Bronchial epithelial cell (primary cell): ENCODE results near the gene CTTNBP2NL. TPM values are rescaled to one million over a fixed set of nuclear protein-coding genes. Genes with fewer than 3 reads are reported as not detected.

ENCODE experiments used
- DNase-seq: peaks from one replicate; pipeline ENCODE4 v3.0.0-alpha.2; 2010; ENCODE audit warnings: low read depth
- FAIRE-seq: peaks from 2 replicates; lab custom pipeline; 2011; peaks lifted over from hg19 to GRCh38; lab: Jason Lieb, UNC
- H3K27me3 ChIP-seq: 2 replicates; pipeline ENCODE4 v1.5.1; 2011; ENCODE audit warnings: low read length; ENCODE audit not compliant: control insufficient read depth, insufficient read depth
- H3K36me3 ChIP-seq: 2 replicates; pipeline ENCODE4 v1.5.1; 2011; ENCODE audit warnings: low read length; ENCODE audit not compliant: control insufficient read depth, insufficient read depth
- H3K4me3 ChIP-seq: 2 replicates; pipeline ENCODE4 v1.5.1; 2011; ENCODE audit warnings: mild to moderate bottlenecking, low read depth, low read length, control low read depth
- total RNA-seq: library from RNA; depleted of rRNA; stranded (reverse); fragments of >200 nt; gene quantifications from 2 replicates; pipeline ENCODE4 v1.2.1, GENCODE V29; 2014
- TF ChIP-seq, protein P1 (sequence below): IDR thresholded peaks from 2 replicates; pipeline ENCODE4 v1.5.1; 2011; ENCODE audit warnings: mild to moderate bottlenecking, moderate library complexity, low read length, control low read depth, inconsistent platforms; ENCODE audit not compliant: insufficient read depth, severe bottlenecking

The CTTNBP2NL gene, protein sequence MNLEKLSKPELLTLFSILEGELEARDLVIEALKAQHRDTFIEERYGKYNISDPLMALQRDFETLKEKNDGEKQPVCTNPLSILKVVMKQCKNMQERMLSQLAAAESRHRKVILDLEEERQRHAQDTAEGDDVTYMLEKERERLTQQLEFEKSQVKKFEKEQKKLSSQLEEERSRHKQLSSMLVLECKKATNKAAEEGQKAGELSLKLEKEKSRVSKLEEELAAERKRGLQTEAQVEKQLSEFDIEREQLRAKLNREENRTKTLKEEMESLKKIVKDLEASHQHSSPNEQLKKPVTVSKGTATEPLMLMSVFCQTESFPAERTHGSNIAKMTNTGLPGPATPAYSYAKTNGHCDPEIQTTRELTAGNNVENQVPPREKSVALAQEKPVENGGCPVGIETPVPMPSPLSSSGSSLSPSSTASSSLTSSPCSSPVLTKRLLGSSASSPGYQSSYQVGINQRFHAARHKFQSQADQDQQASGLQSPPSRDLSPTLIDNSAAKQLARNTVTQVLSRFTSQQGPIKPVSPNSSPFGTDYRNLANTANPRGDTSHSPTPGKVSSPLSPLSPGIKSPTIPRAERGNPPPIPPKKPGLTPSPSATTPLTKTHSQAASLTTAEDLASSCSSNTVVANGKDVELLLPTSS
- 5.3 and 9.5 TPM in 2 replicates for total RNA-seq

DNA sequence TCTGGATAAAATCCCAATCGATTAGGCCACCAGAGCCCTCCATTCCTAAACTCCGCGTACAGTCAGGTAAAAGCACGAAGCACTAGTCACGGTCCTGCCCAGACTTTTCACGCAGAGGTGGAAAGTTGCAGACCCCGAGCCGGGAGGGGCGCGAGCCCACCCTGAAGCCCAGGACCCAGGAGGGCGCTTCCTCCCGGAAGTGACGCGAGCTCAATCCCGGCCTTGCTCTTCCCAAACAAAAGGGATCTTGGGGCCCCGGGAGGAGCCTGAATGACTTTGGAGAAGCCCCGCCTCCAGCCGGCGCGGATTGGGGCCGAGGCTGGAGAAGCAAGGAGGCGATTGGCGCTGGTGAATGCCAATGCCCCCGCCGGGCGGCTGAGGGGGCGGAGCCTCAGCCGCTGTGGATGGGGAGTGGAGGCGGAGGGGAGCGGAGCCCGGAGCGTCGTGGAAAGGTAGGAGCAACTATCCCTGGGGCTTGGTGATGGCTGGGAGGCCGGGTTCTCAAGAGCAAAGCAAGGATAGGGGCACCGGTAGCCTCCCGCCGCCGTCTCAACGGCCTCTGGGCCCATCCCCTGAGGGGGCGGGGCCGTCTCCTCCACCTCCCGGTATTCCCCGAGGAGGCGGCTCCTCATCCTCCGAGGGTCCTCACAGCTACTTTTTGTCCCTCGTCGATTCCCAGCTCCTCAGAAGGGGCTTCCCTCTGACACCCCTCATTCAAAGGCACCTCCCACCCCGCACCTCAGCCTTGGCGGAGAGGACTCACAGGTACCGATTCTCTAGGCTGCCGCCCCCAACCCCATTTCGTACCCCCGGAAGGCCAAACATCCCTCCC is at the start of gene CTTNBP2NL:
Gene CTTNBP2NL (plus strand): TSS at position 394 of the 832 bp plus-strand sequence. CDS start 19,952 bp downstream, outside the sequence.
- DNase-seq = peak; percentile 82
- H3K27me3 ChIP-seq = no peaks in the 10 kb centered on the region
- peak within 1 kb of the TSS; percentile 93 for H3K4me3 ChIP-seq
- TF ChIP-seq, protein P1, sequence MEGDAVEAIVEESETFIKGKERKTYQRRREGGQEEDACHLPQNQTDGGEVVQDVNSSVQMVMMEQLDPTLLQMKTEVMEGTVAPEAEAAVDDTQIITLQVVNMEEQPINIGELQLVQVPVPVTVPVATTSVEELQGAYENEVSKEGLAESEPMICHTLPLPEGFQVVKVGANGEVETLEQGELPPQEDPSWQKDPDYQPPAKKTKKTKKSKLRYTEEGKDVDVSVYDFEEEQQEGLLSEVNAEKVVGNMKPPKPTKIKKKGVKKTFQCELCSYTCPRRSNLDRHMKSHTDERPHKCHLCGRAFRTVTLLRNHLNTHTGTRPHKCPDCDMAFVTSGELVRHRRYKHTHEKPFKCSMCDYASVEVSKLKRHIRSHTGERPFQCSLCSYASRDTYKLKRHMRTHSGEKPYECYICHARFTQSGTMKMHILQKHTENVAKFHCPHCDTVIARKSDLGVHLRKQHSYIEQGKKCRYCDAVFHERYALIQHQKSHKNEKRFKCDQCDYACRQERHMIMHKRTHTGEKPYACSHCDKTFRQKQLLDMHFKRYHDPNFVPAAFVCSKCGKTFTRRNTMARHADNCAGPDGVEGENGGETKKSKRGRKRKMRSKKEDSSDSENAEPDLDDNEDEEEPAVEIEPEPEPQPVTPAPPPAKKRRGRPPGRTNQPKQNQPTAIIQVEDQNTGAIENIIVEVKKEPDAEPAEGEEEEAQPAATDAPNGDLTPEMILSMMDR = no peak
- H3K36me3 ChIP-seq = no peaks in the 10 kb centered on the region
- no peak for FAIRE-seq

DNA sequence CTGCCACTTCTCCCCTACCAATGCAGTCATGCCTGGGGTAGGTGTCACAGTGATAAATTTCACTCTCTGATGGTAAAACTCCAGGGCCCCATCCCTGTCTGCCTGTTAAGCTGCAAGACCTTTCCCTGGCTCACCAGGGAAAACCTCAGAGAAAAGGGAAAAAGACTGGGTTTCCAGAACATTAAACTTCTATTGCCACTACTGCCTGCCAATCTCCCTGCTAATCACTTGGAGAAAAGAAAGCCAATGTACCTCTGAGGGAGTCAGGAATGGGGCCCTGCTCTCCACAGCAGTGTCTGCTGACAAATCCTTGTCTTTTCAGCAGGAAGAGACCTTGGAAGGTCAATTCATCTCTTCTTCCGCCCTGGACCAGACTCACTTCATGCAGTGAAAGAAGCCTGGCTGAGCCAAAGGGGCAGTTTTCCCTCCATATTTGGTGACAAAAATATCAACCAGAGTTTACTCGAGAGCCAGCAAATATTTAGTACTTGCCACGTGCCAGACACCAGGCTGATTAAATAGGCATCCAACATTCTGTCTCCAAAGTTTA is 49.1 kb upstream of the CTTNBP2NL start:
- Histone ChIP-seq H3K27me3 (peaks cover 13% of the 10 kb centered on the region), H3K36me3 (no peaks in the 10 kb centered on the region), H3K4me3 (no peak overlapping the region)
- no peak for DNase-seq
- TF ChIP-seq, protein P1 = no peak
- FAIRE-seq = no peak

DNA sequence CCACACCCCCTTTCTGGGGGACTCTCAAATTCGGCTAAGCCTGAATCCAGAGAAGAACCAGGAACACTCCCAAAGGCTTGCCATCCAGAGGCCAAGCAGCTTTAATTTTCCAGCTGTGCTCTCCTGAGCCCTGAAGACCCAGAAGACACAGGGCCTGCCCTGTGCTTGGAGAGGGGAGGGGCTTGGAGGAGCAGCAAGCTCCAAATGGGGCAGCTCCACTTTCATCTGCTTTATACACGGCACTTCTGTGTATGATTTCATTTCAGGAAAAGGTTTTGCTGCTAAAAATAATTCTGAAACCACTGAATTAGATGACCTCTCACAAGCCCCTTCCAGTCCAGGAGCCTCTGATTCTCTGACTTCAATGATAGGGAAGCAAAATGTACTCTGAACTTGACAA is 39.2 kb upstream of the CTTNBP2NL start:
- FAIRE-seq (no peak), DNase-seq (no peak)
- TF ChIP-seq, protein P1 = no peak
- Histone ChIP-seq H3K36me3 (no peaks in the 10 kb centered on the region), H3K27me3 (no peaks in the 10 kb centered on the region), H3K4me3 (no peak overlapping the region)

DNA sequence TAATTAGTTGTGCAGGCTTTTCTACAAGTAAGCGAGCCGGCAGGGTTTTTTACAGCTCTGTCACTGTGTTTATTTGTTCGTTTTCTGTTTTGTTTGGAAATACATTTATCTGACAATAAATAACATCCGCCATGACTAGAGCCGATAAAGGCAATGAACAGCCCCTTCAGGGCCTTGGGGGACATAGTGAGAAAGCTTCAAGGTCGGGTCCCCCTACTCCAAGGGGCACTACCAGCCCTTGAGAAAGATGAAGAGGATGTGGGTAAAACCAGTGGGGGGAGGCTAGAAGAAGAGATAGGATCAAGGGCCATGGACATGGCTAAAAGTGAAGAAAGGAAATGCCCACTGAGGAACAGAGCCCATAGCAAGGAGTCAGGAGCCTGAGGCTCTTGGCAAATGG is 38.5 kb upstream of the CTTNBP2NL start:
- DNase-seq (no peak), FAIRE-seq (no peak)
- TF ChIP-seq, protein P1 = no peak
- Histone ChIP-seq H3K36me3 (no peaks in the 10 kb centered on the region), H3K4me3 (no peak overlapping the region), H3K27me3 (no peaks in the 10 kb centered on the region)

DNA sequence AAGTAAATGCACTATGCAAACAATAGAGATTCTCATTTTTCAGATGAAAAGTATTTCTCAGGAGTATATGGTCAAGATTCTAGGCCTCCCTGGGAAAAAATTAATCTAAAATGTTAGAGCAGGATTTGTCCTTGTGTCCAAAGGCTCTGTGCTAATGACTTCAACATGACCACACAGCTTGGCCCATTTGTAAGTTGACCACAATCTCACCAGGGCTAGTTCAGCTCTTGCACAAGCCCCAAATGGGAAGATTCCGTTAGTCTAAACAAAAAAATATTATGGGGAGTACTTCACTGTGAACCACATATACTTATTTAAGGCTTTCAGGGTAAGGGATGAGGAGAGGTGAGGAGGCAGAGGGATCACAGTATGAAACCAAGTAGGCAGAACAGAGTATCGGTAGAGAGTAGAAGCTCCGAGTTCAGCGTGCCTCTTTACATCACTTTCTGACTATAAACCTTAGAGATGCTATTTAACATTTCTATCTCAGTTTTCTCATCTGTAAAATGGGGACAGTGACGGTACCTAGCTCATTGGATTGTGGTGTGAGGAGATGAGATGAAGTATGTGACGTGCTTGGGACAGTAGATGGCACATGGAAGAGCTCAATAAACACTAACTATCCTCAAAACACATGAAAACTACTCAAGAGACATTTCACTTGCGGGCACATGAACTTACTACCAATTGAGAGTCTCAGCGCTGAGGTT is 37.8 kb upstream of the CTTNBP2NL start:
- no peak for DNase-seq
- TF ChIP-seq, protein P1 = no peak
- Histone ChIP-seq H3K27me3 (peaks cover 2% of the 10 kb centered on the region), H3K36me3 (no peaks in the 10 kb centered on the region), H3K4me3 (no peak overlapping the region)
- FAIRE-seq = no peak
